Heart left ventricle (tissue), 16 donors: ENCODE data around the gene TPSAB1. TPM values are rescaled to one million over a fixed set of nuclear protein-coding genes. Genes with fewer than 3 reads are reported as not detected.
"Not testable (repeated sequence)": the region's sequence is repeated elsewhere in the genome, so short reads cannot be mapped to it uniquely, and the experiment has no call there.

Experiments
- ATAC-seq, 4 donors: fragments of 200-7000 bp; cut with Tn5 transposase; one replicate each; pipeline ENCODE4 v1.9.1; 2020 to 2022; ENCODE audit warnings: moderate library complexity in 4 of 4, mild to moderate bottlenecking in 3 of 4, moderate number of reproducible peaks in 1 of 4
- DNase-seq, 5 donors: peaks; one replicate each; pipeline ENCODE4 v3.0.0-alpha.2; 2020
- H3K27ac ChIP-seq, 12 donors: fragments of 200-600 bp; sonication (generic) in 4 of 12; one replicate each; pipeline versions ENCODE4 v1.5.0 to v1.8.0; 2016 to 2022; ENCODE audit warnings: mild to moderate bottlenecking in 2 of 12
- H3K27me3 ChIP-seq, 9 donors: fragments of 200-600 bp; sonication (generic) in 2 of 9; one replicate each; pipeline versions ENCODE4 v1.5.1 to v1.8.0; 2016 to 2022; ENCODE audit warnings: mild to moderate bottlenecking in 3 of 9
- H3K36me3 ChIP-seq, 9 donors: fragments of 200-600 bp; sonication (generic) in 2 of 9; one replicate each; pipeline versions ENCODE4 v1.5.0 to v1.8.0; 2018 to 2022; ENCODE audit warnings: mild to moderate bottlenecking in 2 of 9
- H3K4me1 ChIP-seq, 12 donors: fragments of 200-600 bp; sonication (generic) in 4 of 12; one replicate each; pipeline versions ENCODE4 v1.5.0 to v1.8.0; 2016 to 2022; ENCODE audit warnings: mild to moderate bottlenecking in 3 of 12
- H3K4me3 ChIP-seq, 12 donors: fragments of 200-600 bp; sonication (generic) in 4 of 12; one replicate each; pipeline versions ENCODE4 v1.5.0 to v1.8.0; 2017 to 2022; ENCODE audit warnings: mild to moderate bottlenecking in 9 of 12, moderate library complexity in 4 of 12
- H3K9me3 ChIP-seq, 12 donors: fragments of 200-600 bp; sonication (generic) in 4 of 12; one replicate each; pipeline versions ENCODE4 v1.5.0 to v1.8.0; 2016 to 2022; ENCODE audit warnings: mild to moderate bottlenecking in 1 of 12
- POLR2A ChIP-seq, 2 donors: fragments of 450-650 bp; IDR thresholded peaks; one replicate each; pipeline ENCODE4 v1.6.1; 2017; ENCODE audit warnings: antibody characterized with exemption in 2 of 2, mild to moderate bottlenecking in 2 of 2, moderate library complexity in 2 of 2
- WGBS, 4 donors: extraction: QIAGEN DNeasy Blood & Tissue Kit in 2 of 4; methylation state at CpG; one replicate each; pipeline versions ENCODE4 v1.1.5 to v1.1.7; 2013 to 2018; 5-methylcytosine and 5-hydroxymethylcytosine counted together
- intact Hi-C, 10 donors: fragments of 100-400 bp; cut with DNase I; formaldehyde crosslinking; loops; one replicate each; pipeline versions ENCODE4 v1.11.1 to v1.14.2; 2022
- polyA plus RNA-seq, 2 donors: library from polyadenylated mRNA; stranded (reverse); fragments of 200-250 nt; gene quantifications; one replicate each; pipeline ENCODE4 v1.2.3, GENCODE V29; 2013
- total RNA-seq, 9 donors: library from RNA; depleted of rRNA in 2 of 9; stranded (reverse); fragments of >200 nt in 2 of 9; fragmentation: NEBNext Ultra II Directional in 3 of 9; extraction: Animal tissue kit (Norgen Biotek cat#: 25700) in 3 of 9; gene quantifications; one replicate each; pipeline versions ENCODE4 v1.1.0 to v1.2.4, GENCODE V29; 2016 to 2023
- TF ChIP-seq, protein P1 (sequence below), 12 donors: fragments of 200-600 bp; sonication (generic) in 4 of 12; IDR thresholded peaks; one replicate each; pipeline versions ENCODE4 v1.5.0 to v1.8.0; 2018 to 2022; ENCODE audit warnings: antibody characterized with exemption in 12 of 12, mild to moderate bottlenecking in 5 of 12
- donor health status: ischemic (EF 13 %, LVEDD 7.1; RV severe dilation, severe dysfunction).
- donor health status: healthy with polysubstance abuse.
- donor health status: DM: no; HTN: yes; CAD: no.
- donor health status: DM: no; HTN: no; CAD: no.
- donor health status: ischemic (EF 25% LVEDD 6.9; RV normal size, moderate dysfunction).
- donor health status: ischemic (EF 25% LVEDD 5.7; RV mildly dilated, moderate dysfunction).
- donor health status: healthy.
- donor health status: DM: yes; HTN: yes; CAD: no.
- donor health status: ischemic (EF 35%, LVEDD 5.7; RV mildly dilated, moderate dysfunction).
- donor health status: nonischemic (EF 11% LVEDD 7.7; RV severe dilation, severe dysfunction).
- donor health status: DM: yes; HTN: yes; CAD: no.
- donor health status: PGD.
- donor health status: ischemic (EF 29% LVEDD 5.4; RV normal size, mild dysfunction).
- donor health status: nonischemic (EF 23%, LVEDD 6.1; RV moderate dilation, normal function).

Gene TPSAB1
- total and polyA plus RNA-seq, 11 donors: 1.1 to 14.3 (median 3.4) TPM; not detected in 1

DNA sequence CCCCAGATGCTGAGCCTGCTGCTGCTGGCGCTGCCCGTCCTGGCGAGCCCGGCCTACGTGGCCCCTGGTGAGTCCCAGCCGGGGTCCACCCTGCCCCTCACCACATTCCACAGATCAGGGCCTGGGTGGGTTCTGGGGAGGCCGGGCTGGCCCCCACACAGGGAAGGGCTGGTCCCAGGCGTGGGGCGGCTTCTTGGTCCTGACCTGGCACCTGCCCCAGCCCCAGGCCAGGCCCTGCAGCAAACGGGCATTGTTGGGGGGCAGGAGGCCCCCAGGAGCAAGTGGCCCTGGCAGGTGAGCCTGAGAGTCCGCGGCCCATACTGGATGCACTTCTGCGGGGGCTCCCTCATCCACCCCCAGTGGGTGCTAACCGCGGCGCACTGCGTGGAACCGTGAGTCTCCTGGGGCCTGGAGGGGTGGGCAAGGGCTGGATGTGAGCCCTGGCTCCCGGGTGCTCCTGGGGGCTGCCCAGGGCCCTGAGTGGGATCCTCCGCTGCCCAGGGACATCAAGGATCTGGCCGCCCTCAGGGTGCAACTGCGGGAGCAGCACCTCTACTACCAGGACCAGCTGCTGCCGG is 15.9 kb downstream of the TPSAB1 start:
- DNase-seq, ATAC-seq, H3K9me3 ChIP-seq, intact Hi-C loops, H3K4me3 ChIP-seq, H3K27ac ChIP-seq, H3K4me1 ChIP-seq, H3K36me3 ChIP-seq: not testable (repeated sequence)
- 74 to 88% (median 81%) methylated on average over 6 to 23 of the region's 23 CpGs for WGBS, 4 donors
- H3K27me3 ChIP-seq: peaks cover 4 to 42% (median 22%) of the 10 kb centered on the region in 9 donors

DNA sequence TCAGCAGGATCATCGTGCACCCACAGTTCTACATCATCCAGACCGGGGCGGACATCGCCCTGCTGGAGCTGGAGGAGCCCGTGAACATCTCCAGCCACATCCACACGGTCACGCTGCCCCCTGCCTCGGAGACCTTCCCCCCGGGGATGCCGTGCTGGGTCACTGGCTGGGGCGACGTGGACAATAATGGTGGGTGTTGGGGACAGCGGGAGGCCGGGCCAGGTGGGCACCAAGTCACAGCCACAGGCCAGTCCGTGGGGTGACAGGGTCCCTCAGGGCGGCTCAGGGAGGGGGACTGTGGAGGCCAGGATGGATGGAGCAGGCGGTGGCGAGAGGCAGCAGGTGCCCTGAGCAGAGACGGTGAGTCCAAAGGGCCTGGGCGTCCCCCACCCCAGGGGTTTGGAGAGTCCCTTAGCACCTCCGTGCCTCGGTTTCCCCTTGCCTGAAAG is 16.4 kb downstream of the TPSAB1 start:
- intact Hi-C loops: no loop called here
- Histone ChIP-seq H3K36me3 (no peaks in the 10 kb centered on the region), H3K4me1 (peaks cover 0 to 6% (median 0%) of the 10 kb centered on the region in 12 donors), H3K4me3 (no peak overlapping the region), H3K27ac (no peak overlapping the region), H3K27me3 (peaks cover 4 to 47% (median 27%) of the 10 kb centered on the region in 9 donors), H3K9me3 (no peaks in the 10 kb centered on the region)
- TF ChIP-seq, protein P1, sequence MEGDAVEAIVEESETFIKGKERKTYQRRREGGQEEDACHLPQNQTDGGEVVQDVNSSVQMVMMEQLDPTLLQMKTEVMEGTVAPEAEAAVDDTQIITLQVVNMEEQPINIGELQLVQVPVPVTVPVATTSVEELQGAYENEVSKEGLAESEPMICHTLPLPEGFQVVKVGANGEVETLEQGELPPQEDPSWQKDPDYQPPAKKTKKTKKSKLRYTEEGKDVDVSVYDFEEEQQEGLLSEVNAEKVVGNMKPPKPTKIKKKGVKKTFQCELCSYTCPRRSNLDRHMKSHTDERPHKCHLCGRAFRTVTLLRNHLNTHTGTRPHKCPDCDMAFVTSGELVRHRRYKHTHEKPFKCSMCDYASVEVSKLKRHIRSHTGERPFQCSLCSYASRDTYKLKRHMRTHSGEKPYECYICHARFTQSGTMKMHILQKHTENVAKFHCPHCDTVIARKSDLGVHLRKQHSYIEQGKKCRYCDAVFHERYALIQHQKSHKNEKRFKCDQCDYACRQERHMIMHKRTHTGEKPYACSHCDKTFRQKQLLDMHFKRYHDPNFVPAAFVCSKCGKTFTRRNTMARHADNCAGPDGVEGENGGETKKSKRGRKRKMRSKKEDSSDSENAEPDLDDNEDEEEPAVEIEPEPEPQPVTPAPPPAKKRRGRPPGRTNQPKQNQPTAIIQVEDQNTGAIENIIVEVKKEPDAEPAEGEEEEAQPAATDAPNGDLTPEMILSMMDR (IDR thresholded peaks at IDR 0.05): no peak
- no peak for TF ChIP-seq POLR2A (IDR thresholded peaks at IDR 0.05)
- DNase-seq (peak in 2 of 5 donors; percentile 16), ATAC-seq (no peak)
- WGBS, 4 donors: 78 to 83% (median 81%) methylated on average over 22 of the region's 22 CpGs

DNA sequence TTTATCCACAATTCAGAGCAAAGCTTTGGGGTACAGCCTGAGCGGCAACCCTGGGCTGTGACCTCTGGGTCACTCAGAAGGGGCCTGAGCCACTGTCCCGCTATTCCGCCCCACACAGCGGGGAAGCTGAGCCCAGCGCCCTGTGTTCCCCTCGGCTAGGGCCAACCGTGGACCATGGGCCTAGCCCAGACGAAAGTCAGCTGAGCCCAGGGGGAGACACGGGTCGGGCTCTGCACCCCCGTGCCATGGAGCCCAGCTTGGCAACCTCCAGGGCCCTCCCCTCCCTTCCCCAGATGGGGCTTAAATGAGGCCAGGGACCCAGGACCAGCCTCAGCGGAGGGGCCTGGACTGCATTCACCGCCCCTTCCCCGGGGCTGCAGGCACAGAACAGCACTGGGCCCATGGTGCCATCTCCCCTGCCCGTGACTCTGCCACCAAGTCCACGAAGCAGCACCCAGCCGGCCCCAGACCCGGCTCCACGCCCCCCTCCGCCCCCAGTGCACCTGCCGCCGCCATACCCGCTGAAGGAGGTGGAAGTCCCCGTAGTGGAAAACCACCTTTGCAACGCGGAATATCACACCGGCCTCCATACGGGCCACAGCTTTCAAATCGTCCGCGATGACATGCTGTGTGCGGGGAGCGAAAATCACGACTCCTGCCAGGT is 17.2 kb downstream of the TPSAB1 start:
- no peaks in the 10 kb centered on the region for H3K36me3 ChIP-seq
- DNase-seq: peak in 2 of 5 donors; percentile 5 to 15
- H3K4me1 ChIP-seq: peaks cover 0 to 6% (median 0%) of the 10 kb centered on the region in 12 donors
- WGBS, 4 donors: 72 to 81% (median 80%) methylated on average over 29 to 34 of the region's 34 CpGs
- intact Hi-C loops: no loop called here
- TF ChIP-seq, protein P1 (IDR thresholded peaks at IDR 0.05): no peak
- TF ChIP-seq POLR2A (IDR thresholded peaks at IDR 0.05): no peak
- ATAC-seq: no peak
- no peak overlapping the region for H3K27ac ChIP-seq
- peaks cover 4 to 55% (median 34%) of the 10 kb centered on the region in 9 donors for H3K27me3 ChIP-seq
- no peaks in the 10 kb centered on the region for H3K9me3 ChIP-seq
- no peak overlapping the region for H3K4me3 ChIP-seq

DNA sequence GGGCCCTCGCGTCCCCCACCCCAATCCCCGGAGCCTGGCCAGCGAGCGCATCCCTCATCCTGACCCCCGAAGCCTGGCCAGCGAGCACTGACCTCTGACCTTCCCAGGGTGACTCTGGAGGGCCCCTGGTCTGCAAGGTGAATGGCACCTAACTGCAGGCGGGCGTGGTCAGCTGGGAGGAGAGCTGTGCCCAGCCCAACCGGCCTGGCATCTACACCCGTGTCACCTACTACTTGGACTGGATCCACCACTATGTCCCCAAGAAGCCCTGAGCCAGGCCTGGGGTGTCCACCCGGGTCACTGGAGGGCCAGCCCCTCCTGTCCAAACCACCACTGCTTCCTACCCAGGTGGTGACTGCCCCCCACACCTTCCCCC is 17.7 kb downstream of the TPSAB1 start:
- Histone ChIP-seq H3K9me3 (no peaks in the 10 kb centered on the region), H3K27ac (no peak overlapping the region), H3K27me3 (peaks cover 4 to 60% (median 36%) of the 10 kb centered on the region in 9 donors), H3K36me3 (no peaks in the 10 kb centered on the region), H3K4me1 (peaks cover 0 to 6% (median 0%) of the 10 kb centered on the region in 12 donors), H3K4me3 (no peak overlapping the region)
- TF ChIP-seq, protein P1 (IDR thresholded peaks at IDR 0.05): no peak
- TF ChIP-seq POLR2A (IDR thresholded peaks at IDR 0.05): no peak
- WGBS, 4 donors: 71 to 74% (median 71%) methylated on average over 8 to 12 of the region's 12 CpGs
- ATAC-seq (no peak), DNase-seq (peak in 2 of 5 donors; percentile 4 to 15)
- intact Hi-C loops: no loop called here
